ENCODE measurements around the gene NLE1. TPM values are rescaled to one million over a fixed set of nuclear protein-coding genes. Genes with fewer than 3 reads are reported as not detected.
"Not testable (repeated sequence)": the region's sequence is repeated elsewhere in the genome, so short reads cannot be mapped to it uniquely, and the experiment has no call there.

NLE1 gene
- total RNA-seq, 2 donors from 2014 or later, result 12.5 to 17.7 TPM

GRCh38 chr17:35121315-35121714 lies 20.8 kb downstream of the NLE1 start, which contains the start of gene FNDC8:
Gene FNDC8 (plus strand): TSS chr17:35121615. CDS start chr17:35121694, 79 bp downstream.
- TF ChIP-seq POLR2A (IDR thresholded peaks at IDR 0.05) (no peak), POLR2AphosphoS5 (IDR thresholded peaks at IDR 0.05) (no peak), CTCF (IDR thresholded peaks at IDR 0.05) (no peak)
- H3K4me1 ChIP-seq (replicated peaks), result no peaks in the 10 kb centered on the region
- no peak within 1 kb of the TSS for H3K4me3 ChIP-seq
- 88% methylated on average over 3 of the region's 3 CpGs for WGBS
- no peak within 1 kb of the TSS for H3K27ac ChIP-seq
- H3K27me3 ChIP-seq (replicated peaks; ENCODE audit: insufficient read depth), result no peaks in the 10 kb centered on the region
- no peaks in the 10 kb centered on the region for H3K36me3 ChIP-seq
- intact Hi-C loops (cut with DNase I), result no loop called here
- H3K9me3 ChIP-seq, result no peaks in the 10 kb centered on the region
- no peak for DNase-seq (ENCODE audit: low spot score)

GRCh38 chr17:35119370-35120165 lies 22.5 kb downstream of the NLE1 start, which contains the start of gene RAD51D:
Gene RAD51D (minus strand): TSS chr17:35119860. CDS start chr17:35119613, 247 bp downstream.
- peak; percentile 42 for DNase-seq (ENCODE audit: low spot score)
- Histone ChIP-seq H3K36me3 (no peaks in the 10 kb centered on the region), H3K4me1 (replicated peaks) (no peaks in the 10 kb centered on the region), H3K27ac (peak within 1 kb of the TSS; percentile 53 to 61), H3K4me3 (peak within 1 kb of the TSS; percentile 57 to 64), H3K9me3 (no peaks in the 10 kb centered on the region), H3K27me3 (replicated peaks; ENCODE audit: insufficient read depth) (no peaks in the 10 kb centered on the region)
- TF ChIP-seq POLR2AphosphoS5 (IDR thresholded peaks at IDR 0.05), result no peak
- peak; percentile 94 to 99 (median 96) for TF ChIP-seq CTCF (IDR thresholded peaks at IDR 0.05)
- TF ChIP-seq POLR2A (IDR thresholded peaks at IDR 0.05), result peak; percentile 18
- under 1% methylated on average over 68 of the region's 72 CpGs for WGBS
- intact Hi-C loops (cut with DNase I), result loop anchor here (5.0 kb wide), 2 partner anchors 577 to 697 kb away; no protein-coding TSS in a partner anchor

- TF ChIP-seq POLR2AphosphoS5 (IDR thresholded peaks at IDR 0.05) (no peak), POLR2A (IDR thresholded peaks at IDR 0.05) (no peak)
- no peaks in the 10 kb centered on the region for H3K27me3 ChIP-seq (replicated peaks; ENCODE audit: insufficient read depth)
- H3K4me3 ChIP-seq, result no peak overlapping the region
- no peaks in the 10 kb centered on the region for H3K4me1 ChIP-seq (replicated peaks)
- H3K36me3 ChIP-seq, result no peaks in the 10 kb centered on the region
- DNase-seq (ENCODE audit: low spot score), result no peak
- H3K27ac ChIP-seq, result no peak overlapping the region
- intact Hi-C loops (cut with DNase I), result loop anchor here (5.0 kb wide), 2 partner anchors 576 to 696 kb away; no protein-coding TSS in a partner anchor
- H3K9me3 ChIP-seq, result no peaks in the 10 kb centered on the region
These were observed 24.1 kb downstream of the NLE1 start for GRCh38 chr17:35117984-35118383.

- no peak for TF ChIP-seq CTCF (IDR thresholded peaks at IDR 0.05)
- TF ChIP-seq POLR2AphosphoS5 (IDR thresholded peaks at IDR 0.05), result no peak
- no peak for TF ChIP-seq POLR2A (IDR thresholded peaks at IDR 0.05)
- DNase-seq (ENCODE audit: low spot score), result no peak
- no peaks in the 10 kb centered on the region for H3K27me3 ChIP-seq (replicated peaks; ENCODE audit: insufficient read depth)
- no peak overlapping the region for H3K4me3 ChIP-seq
- no peak overlapping the region for H3K27ac ChIP-seq
- H3K36me3 ChIP-seq, result no peaks in the 10 kb centered on the region
- H3K9me3 ChIP-seq, result no peaks in the 10 kb centered on the region
- intact Hi-C loops (cut with DNase I), result loop anchor here (5.0 kb wide), 2 partner anchors 575 to 695 kb away; no protein-coding TSS in a partner anchor
- H3K4me1 ChIP-seq (replicated peaks), result no peaks in the 10 kb centered on the region
- 88% methylated on average over 12 of the region's 12 CpGs for WGBS
These were observed 25.3 kb downstream of the NLE1 start for GRCh38 chr17:35116845-35117244.

- H3K9me3 ChIP-seq; intact Hi-C loops (cut with DNase I); H3K4me1 ChIP-seq (replicated peaks); H3K27ac ChIP-seq; H3K4me3 ChIP-seq; H3K36me3 ChIP-seq; H3K27me3 ChIP-seq (replicated peaks; ENCODE audit: insufficient read depth); DNase-seq (ENCODE audit: low spot score): not testable (repeated sequence)
- WGBS, result 98% methylated on average over 17 of the region's 17 CpGs
These were observed 31.3 kb downstream of the NLE1 start for GRCh38 chr17:35110791-35111190.
